Measurements from ENCODE around the gene EPN3.

DNA sequence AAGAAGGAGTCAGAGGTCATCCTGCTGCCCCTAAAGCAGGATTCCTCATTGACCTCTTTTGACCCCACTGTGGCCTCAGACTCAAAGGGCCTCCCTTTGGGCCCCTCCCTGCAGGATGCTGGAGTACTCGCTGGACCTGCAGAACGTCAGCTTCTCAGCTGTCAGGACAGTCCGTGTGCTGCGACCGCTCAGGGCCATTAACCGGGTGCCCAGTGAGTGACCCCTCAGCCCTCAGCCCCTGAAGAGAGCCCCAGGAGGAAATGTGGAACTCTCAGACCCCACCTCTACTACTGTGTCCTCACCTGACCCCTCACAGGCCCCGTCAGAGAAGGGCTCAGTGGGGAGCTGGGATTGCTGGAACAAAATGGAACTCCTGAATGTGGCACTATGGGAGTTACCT is 37.1 kb downstream of the EPN3 start:
- TF ChIP-seq YY1 (IDR thresholded peaks at IDR 0.05; ENCODE audit: low read depth) (no peak), TAF1 (IDR thresholded peaks at IDR 0.05; ENCODE audit: low read depth) (no peak), ZBTB7A (IDR thresholded peaks at IDR 0.05; ENCODE audit: low read depth) (no peak), EP300 (IDR thresholded peaks at IDR 0.05; ENCODE audit: borderline replicate concordance) (no peak), CREB1 (IDR thresholded peaks at IDR 0.05; ENCODE audit: low read depth) (no peak), RAD21 (IDR thresholded peaks at IDR 0.05; ENCODE audit: low read depth) (no peak), TEAD4 (IDR thresholded peaks at IDR 0.05) (no peak), FOXM1 (IDR thresholded peaks at IDR 0.05; ENCODE audit: borderline replicate concordance, low read depth) (no peak), CEBPB (IDR thresholded peaks at IDR 0.05) (no peak)
- TF ChIP-seq, protein P1, sequence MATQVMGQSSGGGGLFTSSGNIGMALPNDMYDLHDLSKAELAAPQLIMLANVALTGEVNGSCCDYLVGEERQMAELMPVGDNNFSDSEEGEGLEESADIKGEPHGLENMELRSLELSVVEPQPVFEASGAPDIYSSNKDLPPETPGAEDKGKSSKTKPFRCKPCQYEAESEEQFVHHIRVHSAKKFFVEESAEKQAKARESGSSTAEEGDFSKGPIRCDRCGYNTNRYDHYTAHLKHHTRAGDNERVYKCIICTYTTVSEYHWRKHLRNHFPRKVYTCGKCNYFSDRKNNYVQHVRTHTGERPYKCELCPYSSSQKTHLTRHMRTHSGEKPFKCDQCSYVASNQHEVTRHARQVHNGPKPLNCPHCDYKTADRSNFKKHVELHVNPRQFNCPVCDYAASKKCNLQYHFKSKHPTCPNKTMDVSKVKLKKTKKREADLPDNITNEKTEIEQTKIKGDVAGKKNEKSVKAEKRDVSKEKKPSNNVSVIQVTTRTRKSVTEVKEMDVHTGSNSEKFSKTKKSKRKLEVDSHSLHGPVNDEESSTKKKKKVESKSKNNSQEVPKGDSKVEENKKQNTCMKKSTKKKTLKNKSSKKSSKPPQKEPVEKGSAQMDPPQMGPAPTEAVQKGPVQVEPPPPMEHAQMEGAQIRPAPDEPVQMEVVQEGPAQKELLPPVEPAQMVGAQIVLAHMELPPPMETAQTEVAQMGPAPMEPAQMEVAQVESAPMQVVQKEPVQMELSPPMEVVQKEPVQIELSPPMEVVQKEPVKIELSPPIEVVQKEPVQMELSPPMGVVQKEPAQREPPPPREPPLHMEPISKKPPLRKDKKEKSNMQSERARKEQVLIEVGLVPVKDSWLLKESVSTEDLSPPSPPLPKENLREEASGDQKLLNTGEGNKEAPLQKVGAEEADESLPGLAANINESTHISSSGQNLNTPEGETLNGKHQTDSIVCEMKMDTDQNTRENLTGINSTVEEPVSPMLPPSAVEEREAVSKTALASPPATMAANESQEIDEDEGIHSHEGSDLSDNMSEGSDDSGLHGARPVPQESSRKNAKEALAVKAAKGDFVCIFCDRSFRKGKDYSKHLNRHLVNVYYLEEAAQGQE (IDR thresholded peaks at IDR 0.05; ENCODE audit: low read depth), result no peak
- TF ChIP-seq, protein P2, sequence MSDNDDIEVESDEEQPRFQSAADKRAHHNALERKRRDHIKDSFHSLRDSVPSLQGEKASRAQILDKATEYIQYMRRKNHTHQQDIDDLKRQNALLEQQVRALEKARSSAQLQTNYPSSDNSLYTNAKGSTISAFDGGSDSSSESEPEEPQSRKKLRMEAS (IDR thresholded peaks at IDR 0.05), result no peak
- TF ChIP-seq, protein P3, sequence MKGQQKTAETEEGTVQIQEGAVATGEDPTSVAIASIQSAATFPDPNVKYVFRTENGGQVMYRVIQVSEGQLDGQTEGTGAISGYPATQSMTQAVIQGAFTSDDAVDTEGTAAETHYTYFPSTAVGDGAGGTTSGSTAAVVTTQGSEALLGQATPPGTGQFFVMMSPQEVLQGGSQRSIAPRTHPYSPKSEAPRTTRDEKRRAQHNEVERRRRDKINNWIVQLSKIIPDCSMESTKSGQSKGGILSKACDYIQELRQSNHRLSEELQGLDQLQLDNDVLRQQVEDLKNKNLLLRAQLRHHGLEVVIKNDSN (IDR thresholded peaks at IDR 0.05), result no peak

Data from Ishikawa (cell line).